NCI-H2196 (cell line): ENCODE data around the gene UCHL3.
A peak's percentile ranks its signal among the peaks of the same experiment; 100 is the strongest.

Experiments
- DNase-seq: peaks from one replicate; lab custom pipeline; 2025; ENCODE audit not compliant: unreplicated experiment; lab: John Stamatoyannopoulos, UW

UCHL3 gene

GRCh38 chr13:75547917-75548316 is 1.7 kb upstream of the UCHL3 start:
- DNase-seq: no peak

GRCh38 chr13:75550159-75550567 is 572 bp downstream of the UCHL3 start:
- DNase-seq: peak; percentile 2

GRCh38 chr13:75554464-75554863 is 4.9 kb downstream of the UCHL3 start:
- DNase-seq: no peak

- no peak for DNase-seq
Observed at GRCh38 chr13:75554981-75555380, 5.4 kb downstream of the UCHL3 start.

GRCh38 chr13:75555836-75556235 is 6.2 kb downstream of the UCHL3 start:
- no peak for DNase-seq

GRCh38 chr13:75556961-75557360 is 7.4 kb downstream of the UCHL3 start:
- DNase-seq: no peak

- DNase-seq: no peak
Observed at GRCh38 chr13:75558145-75558840, 8.7 kb downstream of the UCHL3 start.

GRCh38 chr13:75566658-75567057 is 17.1 kb downstream of the UCHL3 start:
- DNase-seq: peak; percentile 2

- no peak for DNase-seq
Observed at GRCh38 chr13:75569576-75569975, 20.0 kb downstream of the UCHL3 start.

- no peak for DNase-seq
Observed at GRCh38 chr13:75579529-75579928, 29.9 kb downstream of the UCHL3 start.

GRCh38 chr13:75581874-75582640 is 32.5 kb downstream of the UCHL3 start:
- DNase-seq: no peak

GRCh38 chr13:75583091-75583490 is 33.5 kb downstream of the UCHL3 start:
- DNase-seq: no peak

- no peak for DNase-seq
Observed at GRCh38 chr13:75585153-75585552, 35.6 kb downstream of the UCHL3 start.

- DNase-seq: peak; percentile 1
Observed at GRCh38 chr13:75587679-75588078, 38.1 kb downstream of the UCHL3 start.

- DNase-seq: no peak
Observed at GRCh38 chr13:75596657-75597182, 47.1 kb downstream of the UCHL3 start.

GRCh38 chr13:75600371-75600770 is 50.8 kb downstream of the UCHL3 start:
- no peak for DNase-seq

- DNase-seq: no peak
Observed at GRCh38 chr13:75603038-75603437, 53.4 kb downstream of the UCHL3 start.

GRCh38 chr13:75607447-75607846 is 57.9 kb downstream of the UCHL3 start:
- no peak for DNase-seq

GRCh38 chr13:75610466-75610865 is 60.9 kb downstream of the UCHL3 start:
- no peak for DNase-seq

- DNase-seq: no peak
Observed at GRCh38 chr13:75612354-75612753, 62.8 kb downstream of the UCHL3 start.

GRCh38 chr13:75617230-75617629 is 67.6 kb downstream of the UCHL3 start:
- no peak for DNase-seq

GRCh38 chr13:75618308-75618707 is 68.7 kb downstream of the UCHL3 start:
- no peak for DNase-seq
